Uterus (tissue), 2 donors: ENCODE data around the gene OR51D1.

Source experiments
- POLR2A ChIP-seq, 2 donors: fragments of 450-650 bp; IDR thresholded peaks; one replicate each; pipeline ENCODE4 v1.6.1; 2016; ENCODE audit warnings: antibody characterized with exemption in 2 of 2, mild to moderate bottlenecking in 1 of 2, moderate library complexity in 1 of 2
- TF ChIP-seq, protein P1 (sequence below), 4 experiments: fragments of 200-600 bp in 2 of 4; fragments of 450-650 bp in 2 of 4; sonication (generic) in 2 of 4; IDR thresholded peaks; one replicate each; pipeline ENCODE4 v1.5.1; 2016 to 2019; ENCODE audit warnings: antibody characterized with exemption in 4 of 4, mild to moderate bottlenecking in 2 of 4, moderate library complexity in 1 of 4

DNA sequence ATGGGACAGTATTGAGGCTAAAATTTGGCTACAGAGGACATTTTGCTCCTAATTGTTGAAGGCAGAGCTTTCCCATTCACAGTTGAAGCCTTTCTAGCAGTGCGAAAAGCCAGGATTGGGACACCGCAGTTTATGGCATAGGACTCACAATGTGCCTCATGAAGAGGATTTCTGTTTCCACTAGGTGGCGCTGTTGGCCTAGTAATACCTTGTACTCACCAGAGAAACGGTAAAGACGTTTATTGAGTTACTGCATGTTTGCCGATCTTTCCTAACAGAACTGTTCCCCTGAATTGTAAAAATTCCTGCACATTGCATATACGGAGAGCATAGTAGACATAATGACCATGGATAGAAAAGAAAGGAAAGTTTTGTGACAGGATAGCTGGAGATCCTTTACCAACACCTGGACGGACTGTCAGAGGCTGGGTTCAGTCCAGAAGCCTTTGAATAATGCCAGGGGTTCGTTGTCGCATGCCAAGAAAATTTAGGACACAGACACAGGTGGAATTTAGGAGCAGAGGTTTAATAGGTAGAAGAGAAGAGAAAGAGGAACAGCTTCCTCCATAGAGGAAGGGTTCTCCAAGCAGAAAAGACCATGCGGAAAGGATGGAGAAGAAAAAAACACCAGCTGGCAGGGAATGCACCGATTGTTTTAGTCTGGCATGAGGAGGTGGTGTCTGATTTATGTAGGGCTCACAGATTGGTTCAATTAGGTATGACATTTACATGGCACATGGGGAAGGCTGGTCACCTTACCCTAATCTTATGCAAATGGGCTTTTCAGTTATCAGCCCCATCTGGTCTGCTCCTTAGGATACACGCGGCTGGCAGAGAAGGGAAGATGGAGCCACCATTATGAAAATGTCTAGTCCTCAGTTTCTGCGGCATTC is 10.8 kb upstream of the OR51D1 start:
- TF ChIP-seq POLR2A (IDR thresholded peaks at IDR 0.05): no peak
- TF ChIP-seq, protein P1, sequence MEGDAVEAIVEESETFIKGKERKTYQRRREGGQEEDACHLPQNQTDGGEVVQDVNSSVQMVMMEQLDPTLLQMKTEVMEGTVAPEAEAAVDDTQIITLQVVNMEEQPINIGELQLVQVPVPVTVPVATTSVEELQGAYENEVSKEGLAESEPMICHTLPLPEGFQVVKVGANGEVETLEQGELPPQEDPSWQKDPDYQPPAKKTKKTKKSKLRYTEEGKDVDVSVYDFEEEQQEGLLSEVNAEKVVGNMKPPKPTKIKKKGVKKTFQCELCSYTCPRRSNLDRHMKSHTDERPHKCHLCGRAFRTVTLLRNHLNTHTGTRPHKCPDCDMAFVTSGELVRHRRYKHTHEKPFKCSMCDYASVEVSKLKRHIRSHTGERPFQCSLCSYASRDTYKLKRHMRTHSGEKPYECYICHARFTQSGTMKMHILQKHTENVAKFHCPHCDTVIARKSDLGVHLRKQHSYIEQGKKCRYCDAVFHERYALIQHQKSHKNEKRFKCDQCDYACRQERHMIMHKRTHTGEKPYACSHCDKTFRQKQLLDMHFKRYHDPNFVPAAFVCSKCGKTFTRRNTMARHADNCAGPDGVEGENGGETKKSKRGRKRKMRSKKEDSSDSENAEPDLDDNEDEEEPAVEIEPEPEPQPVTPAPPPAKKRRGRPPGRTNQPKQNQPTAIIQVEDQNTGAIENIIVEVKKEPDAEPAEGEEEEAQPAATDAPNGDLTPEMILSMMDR (IDR thresholded peaks at IDR 0.05): peak; percentile 31 to 46 (median 40)
